Activated CD8-positive, alpha-beta memory T cell treated with anti-CD3 and anti-CD28 coated beads for 24 hours (primary cell): ENCODE results near the gene TRIM31.

Experiments
- DNase-seq: peaks from one replicate; pipeline ENCODE4 v3.0.0-alpha.2; 2020

The TRIM31 gene

GRCh38 chr6:30113003-30113759 lies at the start of gene TRIM31:
Gene TRIM31, minus strand, starts transcription at chr6:30113090. Its CDS starts 285 bp downstream, at chr6:30112805.
- no peak for DNase-seq

- no peak for DNase-seq
Observed at GRCh38 chr6:30162265-30163089, 49.6 kb upstream of the TRIM31 start.

GRCh38 chr6:30160785-30161531 lies 48.1 kb upstream of the TRIM31 start, which contains the start of gene TRIM10:
Gene TRIM10, minus strand, starts transcription at chr6:30161211. Its CDS starts 353 bp downstream, at chr6:30160858.
- no peak for DNase-seq

- DNase-seq = no peak
Observed at GRCh38 chr6:30160008-30160784, 47.3 kb upstream of the TRIM31 start.

GRCh38 chr6:30158475-30159040 lies 45.7 kb upstream of the TRIM31 start:
- no peak for DNase-seq

- DNase-seq = no peak
Observed at GRCh38 chr6:30157999-30158398, 45.1 kb upstream of the TRIM31 start.

- no peak for DNase-seq
Observed at GRCh38 chr6:30157581-30157980, 44.7 kb upstream of the TRIM31 start.

GRCh38 chr6:30156774-30157173 lies 43.9 kb upstream of the TRIM31 start:
- no peak for DNase-seq

- no peak for DNase-seq
Observed at GRCh38 chr6:30156262-30156599, 43.3 kb upstream of the TRIM31 start.

GRCh38 chr6:30155520-30156261 lies 42.8 kb upstream of the TRIM31 start:
- no peak for DNase-seq

- no peak for DNase-seq
Observed at GRCh38 chr6:30154709-30155519, 42.0 kb upstream of the TRIM31 start.

GRCh38 chr6:30154061-30154460 lies 41.2 kb upstream of the TRIM31 start:
- no peak for DNase-seq

- DNase-seq = no peak
Observed at GRCh38 chr6:30152910-30153610, 40.2 kb upstream of the TRIM31 start.

- DNase-seq = no peak
Observed at GRCh38 chr6:30152016-30152673, 39.3 kb upstream of the TRIM31 start.

- no peak for DNase-seq
Observed at GRCh38 chr6:30151580-30151979, 38.7 kb upstream of the TRIM31 start.

GRCh38 chr6:30150671-30151395 lies 37.9 kb upstream of the TRIM31 start:
- DNase-seq = no peak

GRCh38 chr6:30149858-30150550 lies 37.1 kb upstream of the TRIM31 start:
- no peak for DNase-seq

GRCh38 chr6:30149234-30149633 lies 36.3 kb upstream of the TRIM31 start:
- no peak for DNase-seq
